OCI-LY7 (cell line): Measurements from ENCODE around the gene NCF4. TPM values are rescaled to one million over a fixed set of nuclear protein-coding genes. Genes with fewer than 3 reads are reported as not detected.

ENCODE experiments used
- BruUV-seq: library from RNA; stranded (reverse); fragments of 400-500 nt; replicated peaks from 2 replicates; lab custom pipeline; 2021; lab: Mats Ljungman, UMichigan
- CTCF ChIA-PET: fragments of 300-600 bp; sonication (Branson Sonifier 250); formaldehyde crosslinking; loops from one replicate; lab custom pipeline; 2022; ENCODE audit warnings: antibody characterized with exemption; ENCODE audit not compliant: unreplicated experiment; lab: Charles Lee
- POLR2A ChIA-PET: fragments of 300-600 bp; sonication (Branson Sonifier 250); formaldehyde crosslinking; loops from one replicate; lab custom pipeline; 2022; ENCODE audit warnings: antibody characterized with exemption; lab: Charles Lee
- DNase-seq: peaks from one replicate; pipeline ENCODE4 v3.0.0-alpha.2; 2015; ENCODE audit warnings: low spot score
- H2AFZ ChIP-seq: fragments of 200-600 bp; sonication (generic), shearing (Covaris generic); 2 replicates; pipeline ENCODE4 v1.6.1; 2014; ENCODE audit warnings: mild to moderate bottlenecking, antibody characterized with exemption, low read length, moderate library complexity
- H3K27ac ChIP-seq: fragments of 200-600 bp; sonication (generic); 2 replicates; pipeline ENCODE4 v1.5.1; 2014; ENCODE audit warnings: mixed run types, low read depth, mild to moderate bottlenecking, moderate library complexity, low read length, inconsistent platforms; ENCODE audit not compliant: poor library complexity, severe bottlenecking
- H3K36me3 ChIP-seq: fragments of 200-600 bp; sonication (generic); 2 replicates; pipeline ENCODE4 v1.6.1; 2014; ENCODE audit warnings: mild to moderate bottlenecking, antibody characterized with exemption, low read length, moderate library complexity, mixed read lengths; ENCODE audit not compliant: insufficient read depth
- H3K4me1 ChIP-seq: fragments of 200-600 bp; sonication (generic); 2 replicates; pipeline ENCODE4 v1.5.1; 2014; ENCODE audit warnings: mild to moderate bottlenecking, low read length; ENCODE audit not compliant: insufficient read depth, poor library complexity, severe bottlenecking
- H3K4me2 ChIP-seq: fragments of 200-600 bp; sonication (generic); 2 replicates; pipeline ENCODE4 v1.6.1; 2014; ENCODE audit warnings: mild to moderate bottlenecking, low read length
- H3K4me3 ChIP-seq: fragments of 200-600 bp; sonication (generic); 2 replicates; pipeline ENCODE4 v1.5.1; 2014; ENCODE audit warnings: mild to moderate bottlenecking, low read depth, low read length; ENCODE audit not compliant: poor library complexity, severe bottlenecking
- H3K79me2 ChIP-seq: fragments of 200-600 bp; sonication (generic); 2 replicates; pipeline ENCODE4 v1.6.1; 2016; ENCODE audit warnings: low read depth, mild to moderate bottlenecking, low read length, moderate library complexity, mixed read lengths; ENCODE audit not compliant: insufficient read depth
- H3K9me2 ChIP-seq: fragments of 200-600 bp; sonication (generic); 2 replicates; pipeline ENCODE4 v1.6.1; 2016; ENCODE audit warnings: mild to moderate bottlenecking, low read length, mixed read lengths; ENCODE audit not compliant: insufficient read depth
- H3K9me3 ChIP-seq: fragments of 200-600 bp; sonication (generic); 2 replicates; pipeline ENCODE4 v1.6.1; 2014; ENCODE audit warnings: mild to moderate bottlenecking, mixed run types, low read length, mixed read lengths
- H4K20me1 ChIP-seq: fragments of 200-600 bp; sonication (generic); 2 replicates; pipeline ENCODE4 v1.6.1; 2014; ENCODE audit warnings: mild to moderate bottlenecking, antibody characterized with exemption, low read length, moderate library complexity, mixed read lengths; ENCODE audit not compliant: insufficient read depth
- EZH2phosphoT487 ChIP-seq: fragments of 200-600 bp; sonication (generic); IDR thresholded peaks from 2 replicates; pipeline ENCODE4 v1.6.1; 2018; ENCODE audit warnings: low read depth, borderline replicate concordance, mild to moderate bottlenecking, mixed run types, antibody characterized with exemption, low read length, moderate library complexity, mixed read lengths
- intact Hi-C: fragments of 100-400 bp; cut with micrococcal nuclease; formaldehyde crosslinking; loops from one replicate; pipeline ENCODE4 v1.10.0; 2022; ENCODE audit not compliant: unreplicated experiment
- total RNA-seq, 2 experiments: library from RNA; depleted of rRNA in 1 of 2; stranded (reverse); fragments of >200 nt in 1 of 2; shearing (Covaris generic) in 1 of 2; gene quantifications; 2 replicates each; pipeline ENCODE4 v1.2.3, GENCODE V29; 2014 to 2022
- TF ChIP-seq, protein P1 (sequence below): fragments of 200-600 bp; sonication (generic); conservative IDR thresholded peaks from 2 replicates; pipeline ENCODE4 v1.5.1; 2014; ENCODE audit warnings: mild to moderate bottlenecking, antibody characterized with exemption, low read length, moderate library complexity, mixed read lengths

Gene NCF4
- total RNA-seq, 2 experiments from 2014 or later = 63.6 to 121 TPM

DNA sequence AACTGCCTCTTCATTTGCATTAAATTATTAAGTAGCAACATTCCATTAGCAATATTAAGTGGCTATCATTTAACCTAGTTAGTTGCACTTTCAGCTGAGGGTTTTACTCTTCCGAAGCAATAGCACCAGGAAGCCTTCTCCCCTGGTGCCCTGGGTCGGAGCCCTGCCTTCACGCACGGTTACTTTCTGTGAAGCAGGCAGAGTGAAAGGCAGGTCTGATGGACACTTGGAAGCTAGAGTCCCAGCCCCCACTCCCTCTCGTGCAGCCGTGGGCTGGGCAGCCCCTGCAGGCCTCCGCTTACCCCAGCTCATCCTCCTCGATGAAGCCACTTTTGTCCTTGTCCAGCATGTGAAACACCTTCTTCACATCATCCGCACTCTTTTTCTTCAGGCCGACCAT, 46.0 kb upstream of the NCF4 start:
- DNase-seq = no peak

DNA sequence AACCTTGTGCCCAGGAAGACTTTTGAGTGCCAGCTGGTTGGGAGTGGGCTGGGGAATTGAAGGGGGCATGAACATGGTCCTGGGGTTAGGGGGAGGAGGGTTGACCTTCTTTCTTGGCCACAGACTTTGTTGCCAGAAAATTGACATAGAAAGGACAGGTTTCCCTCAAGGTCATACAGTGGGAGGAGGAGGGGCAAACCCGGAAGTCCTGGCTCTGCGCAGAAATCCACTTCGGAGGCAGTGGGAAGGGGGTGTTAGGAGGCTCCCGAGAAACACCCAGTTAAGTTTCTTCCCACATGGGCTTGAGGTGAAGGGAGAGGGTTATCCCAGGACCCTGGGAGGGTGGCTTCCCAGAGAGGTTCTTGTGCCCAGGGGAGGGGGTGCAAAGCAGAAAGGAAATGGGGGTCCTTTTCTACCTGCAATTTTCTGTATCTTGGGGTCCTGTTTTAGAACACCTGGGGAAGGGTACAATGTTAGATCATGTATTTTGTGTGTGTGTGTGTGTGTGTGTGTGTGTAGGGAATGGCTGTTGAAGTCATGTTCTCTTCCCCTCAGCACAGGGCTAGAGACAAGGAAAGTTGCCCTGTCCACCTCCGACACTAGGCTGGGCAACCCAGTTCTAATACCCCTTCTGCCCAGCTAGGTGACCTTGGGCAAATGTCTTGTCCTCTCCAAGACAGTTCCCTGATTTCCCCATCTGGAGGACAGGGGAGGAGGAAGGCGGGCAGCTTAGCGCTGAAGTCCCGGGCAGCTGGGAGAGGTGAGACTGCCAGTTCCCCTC, 45.1 kb upstream of the NCF4 start:
- CTCF ChIA-PET = no interaction called here
- intact Hi-C loops = no loop called here
- no peaks in the 10 kb centered on the region for H3K36me3 ChIP-seq
- H3K79me2 ChIP-seq = no peaks in the 10 kb centered on the region
- no peak overlapping the region for H3K27ac ChIP-seq
- H3K9me3 ChIP-seq = no peaks in the 10 kb centered on the region
- no peak overlapping the region for H3K4me3 ChIP-seq
- no peaks in the 10 kb centered on the region for H3K4me1 ChIP-seq
- no TSS peak for BruUV-seq
- DNase-seq = no peak
- no peak for TF ChIP-seq EZH2phosphoT487
- TF ChIP-seq, protein P1, sequence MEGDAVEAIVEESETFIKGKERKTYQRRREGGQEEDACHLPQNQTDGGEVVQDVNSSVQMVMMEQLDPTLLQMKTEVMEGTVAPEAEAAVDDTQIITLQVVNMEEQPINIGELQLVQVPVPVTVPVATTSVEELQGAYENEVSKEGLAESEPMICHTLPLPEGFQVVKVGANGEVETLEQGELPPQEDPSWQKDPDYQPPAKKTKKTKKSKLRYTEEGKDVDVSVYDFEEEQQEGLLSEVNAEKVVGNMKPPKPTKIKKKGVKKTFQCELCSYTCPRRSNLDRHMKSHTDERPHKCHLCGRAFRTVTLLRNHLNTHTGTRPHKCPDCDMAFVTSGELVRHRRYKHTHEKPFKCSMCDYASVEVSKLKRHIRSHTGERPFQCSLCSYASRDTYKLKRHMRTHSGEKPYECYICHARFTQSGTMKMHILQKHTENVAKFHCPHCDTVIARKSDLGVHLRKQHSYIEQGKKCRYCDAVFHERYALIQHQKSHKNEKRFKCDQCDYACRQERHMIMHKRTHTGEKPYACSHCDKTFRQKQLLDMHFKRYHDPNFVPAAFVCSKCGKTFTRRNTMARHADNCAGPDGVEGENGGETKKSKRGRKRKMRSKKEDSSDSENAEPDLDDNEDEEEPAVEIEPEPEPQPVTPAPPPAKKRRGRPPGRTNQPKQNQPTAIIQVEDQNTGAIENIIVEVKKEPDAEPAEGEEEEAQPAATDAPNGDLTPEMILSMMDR = no peak
- no peak overlapping the region for H2AFZ ChIP-seq
- no peak overlapping the region for H3K4me2 ChIP-seq
- no peaks in the 10 kb centered on the region for H4K20me1 ChIP-seq
- POLR2A ChIA-PET = no interaction called here
- H3K9me2 ChIP-seq = no peaks in the 10 kb centered on the region

More for the DNA sequence above, 46.0 kb upstream of the NCF4 start:
- Histone ChIP-seq H2AFZ (no peak overlapping the region), H3K79me2 (no peaks in the 10 kb centered on the region), H4K20me1 (no peaks in the 10 kb centered on the region), H3K9me2 (no peaks in the 10 kb centered on the region), H3K36me3 (no peaks in the 10 kb centered on the region), H3K27ac (no peak overlapping the region), H3K4me2 (no peak overlapping the region), H3K4me1 (no peaks in the 10 kb centered on the region), H3K4me3 (no peak overlapping the region), H3K9me3 (no peaks in the 10 kb centered on the region)
- TF ChIP-seq, protein P1 = no peak
- no peak for TF ChIP-seq EZH2phosphoT487
- ChIA-PET CTCF (no interaction called here), POLR2A (no interaction called here)
- no TSS peak for BruUV-seq
- intact Hi-C loops = no loop called here

DNA sequence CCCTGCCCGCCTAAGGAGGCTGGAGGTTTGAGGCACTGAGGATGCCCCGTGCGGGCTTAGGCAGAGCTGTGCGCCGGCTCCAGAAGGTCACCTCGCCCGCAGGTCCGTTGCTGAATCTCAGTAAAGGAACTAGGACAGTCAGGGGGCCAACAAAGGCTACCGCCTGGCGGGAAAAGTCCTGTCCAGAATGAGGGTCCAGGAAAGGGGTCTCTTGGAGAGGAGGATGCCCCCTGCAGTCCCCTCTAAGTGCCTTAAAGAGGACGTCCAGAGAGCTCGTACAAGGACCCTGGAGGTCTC, 44.5 kb upstream of the NCF4 start:
- H3K79me2 ChIP-seq = no peaks in the 10 kb centered on the region
- no TSS peak for BruUV-seq
- ChIA-PET CTCF (no interaction called here), POLR2A (no interaction called here)
- no peak overlapping the region for H3K4me3 ChIP-seq
- H3K36me3 ChIP-seq = no peaks in the 10 kb centered on the region
- intact Hi-C loops = no loop called here
- no peak for DNase-seq
- H3K9me3 ChIP-seq = no peaks in the 10 kb centered on the region
- H3K4me1 ChIP-seq = no peaks in the 10 kb centered on the region
- H3K27ac ChIP-seq = no peak overlapping the region
- H4K20me1 ChIP-seq = no peaks in the 10 kb centered on the region
- no peak overlapping the region for H3K4me2 ChIP-seq
- TF ChIP-seq, protein P1 = no peak
- no peak for TF ChIP-seq EZH2phosphoT487
- no peaks in the 10 kb centered on the region for H3K9me2 ChIP-seq
- no peak overlapping the region for H2AFZ ChIP-seq
